Peyer's patch (tissue), 4 donors: ENCODE results near the gene EXD2.

Source experiments
- CTCF ChIP-seq, 6 experiments: fragments of 450-650 bp in 4 of 6; fragments of 200-600 bp in 2 of 6; sonication (generic) in 1 of 6; IDR thresholded peaks; one replicate each; pipeline ENCODE4 v1.5.1; 2017 to 2019; ENCODE audit warnings: antibody characterized with exemption in 6 of 6, mild to moderate bottlenecking in 3 of 6, moderate library complexity in 1 of 6
- POLR2A ChIP-seq, 2 donors: fragments of 450-650 bp; IDR thresholded peaks; one replicate each; pipeline ENCODE4 v1.5.1; 2017; ENCODE audit warnings: antibody characterized with exemption in 2 of 2, mild to moderate bottlenecking in 2 of 2, moderate library complexity in 2 of 2

- TF ChIP-seq POLR2A (IDR thresholded peaks at IDR 0.05) (no peak), CTCF (IDR thresholded peaks at IDR 0.05) (no peak)
Observed at GRCh38 chr14:69142101-69142500, 49.2 kb upstream of the EXD2 start.
